ENCODE data around the gene ABHD13. TPM values are rescaled to one million over a fixed set of nuclear protein-coding genes. Genes with fewer than 3 reads are reported as not detected.

Gene ABHD13
- total RNA-seq, 1 experiment from 2014 or later: 4.1 TPM

DNA sequence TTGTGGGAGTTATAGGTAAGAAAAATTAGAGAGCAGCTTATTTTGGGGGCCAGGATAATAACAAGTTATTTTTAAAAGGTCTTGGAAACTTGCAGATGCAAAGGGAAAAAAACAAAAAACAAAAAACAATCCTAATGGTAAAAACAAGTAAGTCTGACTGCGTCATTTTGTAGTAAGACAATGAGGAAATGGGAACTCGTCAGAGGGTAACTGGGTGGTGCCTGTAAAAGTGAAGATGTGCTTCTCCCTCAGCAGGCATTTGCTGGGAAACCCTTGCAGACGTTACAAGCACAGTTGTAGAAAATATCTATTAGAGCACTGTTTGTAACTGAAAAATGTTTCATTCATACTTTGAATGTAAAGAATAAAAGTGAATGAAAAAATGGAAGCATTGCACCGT lies 49.2 kb downstream of the ABHD13 start:
- Histone ChIP-seq H4K20me1 (ENCODE audit: insufficient read depth) (no peaks in the 10 kb centered on the region), H3K9me3 (ENCODE audit: control insufficient read depth in 1 of 2, insufficient read depth in 1 of 2, low read depth in 1 of 2, low read length in 2 of 2) (no peaks in the 10 kb centered on the region), H3K4me3 (replicated peaks in 1 of 2; ENCODE audit: low read depth in 1 of 2, low read length in 2 of 2) (no peak overlapping the region), H3K9ac (ENCODE audit: low read length) (no peak overlapping the region), H2AFZ (ENCODE audit: low read depth, low read length, poor library complexity, severe bottlenecking) (no peak overlapping the region), H3K27ac (ENCODE audit: low read depth, low read length) (no peak overlapping the region), H3K27me3 (ENCODE audit: insufficient read depth, low read length) (no peaks in the 10 kb centered on the region), H3K79me2 (ENCODE audit: insufficient read depth, low read length) (no peaks in the 10 kb centered on the region), H3K9me2 (ENCODE audit: insufficient read depth) (no peaks in the 10 kb centered on the region), H3K4me1 (ENCODE audit: control insufficient read depth in 1 of 2, insufficient read depth in 2 of 2, low read length in 2 of 2) (no peaks in the 10 kb centered on the region), H3K4me2 (ENCODE audit: low read length) (no peak overlapping the region), H3K36me3 (ENCODE audit: control insufficient read depth in 1 of 2, insufficient read depth in 2 of 2, low read length in 2 of 2) (no peaks in the 10 kb centered on the region)
- CTCF ChIA-PET: no interaction called here
- no peak for ATAC-seq
- intact Hi-C loops (cut with micrococcal nuclease): no loop called here
- RAD21 ChIA-PET (ENCODE audit: low non-redundant PET in 1 of 2, low total read pairs in 2 of 2, uncharacterized antibody in 2 of 2, unreplicated experiment in 2 of 2): no interaction called here
- no peak for DNase-seq (ENCODE audit: low read depth, low spot score)
- BruUV-seq (replicated peaks): no TSS peak
- POLR2A ChIA-PET: no interaction called here
- TF ChIP-seq, protein P1, sequence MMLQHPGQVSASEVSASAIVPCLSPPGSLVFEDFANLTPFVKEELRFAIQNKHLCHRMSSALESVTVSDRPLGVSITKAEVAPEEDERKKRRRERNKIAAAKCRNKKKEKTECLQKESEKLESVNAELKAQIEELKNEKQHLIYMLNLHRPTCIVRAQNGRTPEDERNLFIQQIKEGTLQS (IDR thresholded peaks at IDR 0.05): no peak
- TF ChIP-seq ZBTB33 (IDR thresholded peaks at IDR 0.05; ENCODE audit: extremely low read depth, insufficient replicate concordance, low read length): no peak
- TF ChIP-seq CBX3 (IDR thresholded peaks at IDR 0.05; ENCODE audit: low read depth): no peak
- no peak for TF ChIP-seq SIN3A (IDR thresholded peaks at IDR 0.05; ENCODE audit: low read depth)
- no peak for TF ChIP-seq EGR1 (IDR thresholded peaks at IDR 0.05; ENCODE audit: low read depth)
- TF ChIP-seq FOSL1 (IDR thresholded peaks at IDR 0.05; ENCODE audit: low read depth): no peak
- no peak for TF ChIP-seq ZFX (IDR thresholded peaks at IDR 0.05)
- TF ChIP-seq EZH2 (IDR thresholded peaks at IDR 0.05): no peak
- TF ChIP-seq SP1 (IDR thresholded peaks at IDR 0.05; ENCODE audit: low read depth): no peak
- no peak for TF ChIP-seq CTCF (IDR thresholded peaks at IDR 0.05 in 2 of 3, conservative IDR thresholded peaks at IDR 0.05 in 1 of 3; ENCODE audit: borderline replicate concordance in 1 of 3, insufficient read depth in 1 of 3, low read depth in 2 of 3, low read length in 2 of 3)
- TF ChIP-seq ZNF274 (IDR thresholded peaks at IDR 0.05; ENCODE audit: low read depth, low read length): no peak
- TF ChIP-seq, protein P2, sequence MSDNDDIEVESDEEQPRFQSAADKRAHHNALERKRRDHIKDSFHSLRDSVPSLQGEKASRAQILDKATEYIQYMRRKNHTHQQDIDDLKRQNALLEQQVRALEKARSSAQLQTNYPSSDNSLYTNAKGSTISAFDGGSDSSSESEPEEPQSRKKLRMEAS (IDR thresholded peaks at IDR 0.05): no peak
- TF ChIP-seq CEBPB (IDR thresholded peaks at IDR 0.05; ENCODE audit: low read depth): no peak
- TF ChIP-seq TCF7L2 (IDR thresholded peaks at IDR 0.05; ENCODE audit: borderline replicate concordance, extremely low read depth, insufficient read depth, insufficient read length): no peak
- TF ChIP-seq REST (IDR thresholded peaks at IDR 0.05; ENCODE audit: low read depth): no peak
- no peak for TF ChIP-seq YY1 (IDR thresholded peaks at IDR 0.05; ENCODE audit: extremely low read depth, insufficient replicate concordance, low read depth, low read length)
- TF ChIP-seq SRF (IDR thresholded peaks at IDR 0.05; ENCODE audit: low read depth): no peak
- no peak for TF ChIP-seq JUND (IDR thresholded peaks at IDR 0.05)
- TF ChIP-seq RAD21 (IDR thresholded peaks at IDR 0.05; ENCODE audit: low read depth): no peak
- no peak for TF ChIP-seq EZH2phosphoT487 (IDR thresholded peaks at IDR 0.05; ENCODE audit: borderline replicate concordance)

Measured in HCT116 (cell line).